ENCODE data around the gene ARHGAP15.

DNA sequence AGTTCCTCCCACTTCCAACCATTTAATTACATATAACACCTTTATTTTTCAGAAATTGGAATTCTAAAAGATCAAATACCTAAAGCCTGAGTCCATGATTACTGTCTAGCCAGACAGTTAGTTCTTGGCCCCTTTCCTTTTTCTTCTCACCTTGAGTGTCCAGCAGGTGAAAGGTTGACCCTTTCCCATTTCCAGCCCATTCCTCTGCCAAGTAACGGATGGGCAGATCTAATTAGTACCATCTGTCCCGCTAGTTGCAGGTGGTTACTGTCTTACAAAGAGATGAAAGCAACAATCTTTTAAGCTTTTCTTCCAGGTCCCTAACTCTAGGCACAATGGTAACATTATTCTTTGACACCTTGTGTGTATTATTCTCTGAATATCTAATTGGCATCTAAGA lies 506.7 kb downstream of the ARHGAP15 start:
- TF ChIP-seq CTCF (IDR thresholded peaks at IDR 0.05) (no peak), POLR2A (IDR thresholded peaks at IDR 0.05) (no peak)

All from esophagus squamous epithelium (tissue), 4 donors.